SH-SY5Y (cell line): ENCODE measurements around the gene DHX30.

ENCODE experiments used
- GATA2 ChIP-seq: IDR thresholded peaks from 2 replicates; pipeline ENCODE4 v1.6.1; 2011; ENCODE audit warnings: mild to moderate bottlenecking, low read depth, low read length
- GATA3 ChIP-seq: IDR thresholded peaks from 2 replicates; pipeline ENCODE4 v1.6.1; 2011; ENCODE audit warnings: low read depth, mild to moderate bottlenecking, low read length, moderate library complexity

DNA sequence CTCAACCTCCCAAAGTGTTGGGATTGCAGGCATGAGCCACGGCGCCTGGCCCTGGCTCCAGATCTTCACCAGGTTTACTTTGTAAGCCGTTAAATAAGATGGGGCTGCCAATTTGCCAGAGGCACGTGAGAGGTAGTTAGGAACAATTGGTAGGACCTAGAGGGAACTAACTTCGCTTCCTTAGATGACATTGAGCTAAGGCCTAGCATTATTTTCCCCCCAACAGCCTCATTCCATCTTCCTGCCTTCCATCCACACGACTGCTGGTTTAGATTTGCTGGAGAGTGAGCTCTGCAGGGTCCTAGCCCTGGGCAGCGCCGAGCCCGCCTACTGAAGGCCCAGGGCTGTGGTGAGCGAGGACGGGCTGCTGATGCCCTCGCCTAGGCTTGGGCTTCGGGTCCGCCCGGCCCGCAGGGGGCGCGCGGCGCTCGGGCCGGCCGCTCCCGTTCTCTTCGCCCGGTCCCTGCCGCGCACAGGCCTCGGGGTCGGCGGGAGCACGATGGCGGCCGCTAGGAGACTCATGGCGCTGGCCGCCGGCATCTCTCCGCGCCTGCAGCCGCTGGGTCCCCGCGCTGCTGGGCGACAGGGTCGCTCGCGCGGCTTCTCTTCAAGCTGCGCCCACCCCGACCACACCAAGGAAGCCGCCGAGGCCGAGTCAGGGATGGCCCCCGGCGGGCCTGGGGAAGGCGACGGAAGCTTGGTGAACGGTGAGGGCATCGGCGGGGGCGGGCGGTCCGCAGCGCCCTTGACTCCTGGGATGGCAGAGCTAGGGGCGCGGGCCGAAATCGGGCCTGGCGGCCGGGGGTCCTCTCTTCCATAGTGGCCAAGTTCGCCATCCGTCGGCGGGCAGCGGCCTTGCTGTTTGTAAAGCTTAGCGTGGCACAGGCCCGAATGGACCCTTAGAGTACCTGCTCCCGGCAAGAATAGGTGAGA lies 21.9 kb downstream of the DHX30 start:
- TF ChIP-seq GATA2: no peak
- no peak for TF ChIP-seq GATA3
